Subcutaneous adipose tissue (tissue), 4 donors: Measurements from ENCODE around the gene GDF7. TPM values are rescaled to one million over a fixed set of nuclear protein-coding genes. Genes with fewer than 3 reads are reported as not detected.

Experiments used
- total RNA-seq, 4 donors: library from RNA; depleted of rRNA; stranded (reverse); fragments of >200 nt; gene quantifications; one replicate each; pipeline ENCODE4 v1.1.0, GENCODE V29; 2016
- TF ChIP-seq, protein P1 (sequence below): fragments of 450-650 bp; IDR thresholded peaks from one replicate; pipeline ENCODE4 v1.5.1; 2016; ENCODE audit warnings: low read depth, mild to moderate bottlenecking, control low read depth, antibody characterized with exemption, moderate library complexity

Gene GDF7
- total RNA-seq, 4 donors from 2014 or later, result under 0.01 to 0.19 (median under 0.01) TPM; not detected in 1

DNA sequence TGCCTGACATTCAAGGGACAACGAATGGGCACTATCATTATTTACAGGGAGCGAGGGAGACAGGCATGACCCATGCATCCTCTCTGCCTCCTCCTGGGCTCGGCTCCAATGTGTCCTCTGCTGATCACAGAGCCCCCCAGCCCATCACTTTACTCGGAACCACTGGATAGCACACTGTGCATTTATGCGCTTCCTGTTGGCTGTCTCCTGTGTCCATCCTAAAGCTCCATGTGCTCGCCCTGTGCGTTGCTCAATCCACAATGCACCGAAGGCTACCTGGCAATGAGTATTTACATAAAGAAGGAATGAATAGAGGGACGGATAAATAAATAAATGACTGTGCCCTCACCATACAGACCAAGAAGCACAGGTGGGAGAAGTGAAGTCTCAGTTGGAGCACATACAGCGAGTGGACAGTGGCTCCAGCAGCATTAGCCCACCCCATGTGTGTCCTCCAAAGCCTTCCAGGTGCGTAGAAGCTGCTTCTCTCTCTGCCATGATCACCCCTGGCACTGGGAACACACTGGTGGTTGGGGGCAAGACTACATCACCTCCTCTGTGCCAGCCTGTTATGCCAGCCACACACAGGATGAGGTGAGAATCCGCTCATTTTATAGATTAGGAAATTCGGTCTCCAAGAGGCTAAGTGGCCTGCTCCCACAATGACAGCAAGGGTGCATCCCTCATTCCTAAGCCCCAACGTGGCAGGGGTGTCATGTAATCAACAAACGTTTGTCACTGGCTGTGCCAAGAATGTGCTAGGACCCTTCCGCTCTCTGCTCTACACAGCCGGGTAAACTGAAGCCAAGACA lies 2.3 kb upstream of the GDF7 start:
- TF ChIP-seq, protein P1, sequence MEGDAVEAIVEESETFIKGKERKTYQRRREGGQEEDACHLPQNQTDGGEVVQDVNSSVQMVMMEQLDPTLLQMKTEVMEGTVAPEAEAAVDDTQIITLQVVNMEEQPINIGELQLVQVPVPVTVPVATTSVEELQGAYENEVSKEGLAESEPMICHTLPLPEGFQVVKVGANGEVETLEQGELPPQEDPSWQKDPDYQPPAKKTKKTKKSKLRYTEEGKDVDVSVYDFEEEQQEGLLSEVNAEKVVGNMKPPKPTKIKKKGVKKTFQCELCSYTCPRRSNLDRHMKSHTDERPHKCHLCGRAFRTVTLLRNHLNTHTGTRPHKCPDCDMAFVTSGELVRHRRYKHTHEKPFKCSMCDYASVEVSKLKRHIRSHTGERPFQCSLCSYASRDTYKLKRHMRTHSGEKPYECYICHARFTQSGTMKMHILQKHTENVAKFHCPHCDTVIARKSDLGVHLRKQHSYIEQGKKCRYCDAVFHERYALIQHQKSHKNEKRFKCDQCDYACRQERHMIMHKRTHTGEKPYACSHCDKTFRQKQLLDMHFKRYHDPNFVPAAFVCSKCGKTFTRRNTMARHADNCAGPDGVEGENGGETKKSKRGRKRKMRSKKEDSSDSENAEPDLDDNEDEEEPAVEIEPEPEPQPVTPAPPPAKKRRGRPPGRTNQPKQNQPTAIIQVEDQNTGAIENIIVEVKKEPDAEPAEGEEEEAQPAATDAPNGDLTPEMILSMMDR, result no peak

DNA sequence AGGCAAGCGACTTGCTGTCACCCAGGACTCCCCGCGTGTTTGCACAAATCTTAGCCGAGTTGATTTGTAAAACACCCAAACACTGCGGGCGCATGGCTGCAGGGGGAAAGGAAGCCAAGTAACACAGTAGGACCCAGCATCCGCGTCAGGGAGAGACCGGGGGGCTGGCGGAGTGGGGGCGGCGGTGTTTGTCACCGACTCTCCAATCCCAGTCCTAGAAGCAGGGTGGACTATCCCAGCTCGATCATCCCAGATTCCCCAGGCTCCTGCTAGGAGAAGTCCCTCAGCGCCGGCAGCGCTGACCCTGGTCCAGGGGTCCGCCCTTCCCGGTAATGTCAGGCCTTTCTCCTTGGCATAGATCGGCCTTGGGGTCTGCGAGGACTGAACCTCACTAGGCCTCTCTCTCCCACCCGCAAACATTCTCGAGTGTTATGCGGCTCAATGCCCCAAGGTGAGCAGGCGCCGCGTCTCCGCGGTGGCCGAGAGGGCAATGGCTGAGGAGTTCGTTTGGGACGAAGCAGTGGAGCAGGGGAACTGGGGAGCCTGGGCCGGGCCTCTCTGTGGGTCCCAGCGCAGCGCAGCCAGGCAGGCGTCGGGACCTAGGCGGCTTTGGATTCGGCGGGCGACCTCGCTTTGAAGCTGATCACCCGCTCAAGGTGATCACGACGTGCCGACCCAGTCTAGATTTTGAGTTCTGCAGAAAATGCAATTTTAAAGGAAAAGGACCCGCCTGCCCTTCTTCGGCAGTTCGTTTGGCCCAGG lies 1.5 kb upstream of the GDF7 start:
- TF ChIP-seq, protein P1, result no peak

DNA sequence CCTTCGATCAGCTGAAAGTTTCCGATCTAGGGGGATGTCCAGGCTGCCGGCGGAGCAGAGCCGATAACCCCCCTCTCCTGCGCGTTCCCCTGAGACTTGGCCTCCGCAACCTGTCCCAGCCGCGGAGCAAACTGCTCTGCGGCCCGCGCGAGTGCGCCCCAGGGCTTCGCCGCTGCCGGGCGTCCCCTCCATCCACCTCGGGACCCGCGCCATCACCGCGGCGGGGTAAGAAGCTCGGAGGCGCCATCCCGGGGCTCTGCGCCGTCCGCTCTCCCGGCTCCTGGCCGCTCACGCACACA lies 990 bp upstream of the GDF7 start:
- TF ChIP-seq, protein P1, result no peak

DNA sequence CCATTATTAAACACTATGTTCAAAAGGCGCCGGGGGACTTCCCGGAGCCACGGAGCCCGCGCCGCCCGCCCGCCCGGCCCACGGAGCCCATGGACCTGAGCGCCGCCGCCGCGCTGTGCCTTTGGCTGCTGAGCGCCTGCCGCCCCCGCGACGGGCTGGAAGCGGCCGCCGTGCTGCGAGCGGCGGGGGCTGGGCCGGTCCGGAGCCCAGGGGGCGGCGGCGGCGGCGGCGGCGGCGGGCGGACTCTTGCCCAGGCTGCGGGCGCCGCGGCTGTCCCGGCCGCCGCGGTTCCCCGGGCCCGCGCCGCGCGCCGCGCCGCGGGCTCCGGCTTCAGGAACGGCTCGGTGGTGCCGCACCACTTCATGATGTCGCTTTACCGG lies 197 bp downstream of the GDF7 start:
- TF ChIP-seq, protein P1, result no peak

DNA sequence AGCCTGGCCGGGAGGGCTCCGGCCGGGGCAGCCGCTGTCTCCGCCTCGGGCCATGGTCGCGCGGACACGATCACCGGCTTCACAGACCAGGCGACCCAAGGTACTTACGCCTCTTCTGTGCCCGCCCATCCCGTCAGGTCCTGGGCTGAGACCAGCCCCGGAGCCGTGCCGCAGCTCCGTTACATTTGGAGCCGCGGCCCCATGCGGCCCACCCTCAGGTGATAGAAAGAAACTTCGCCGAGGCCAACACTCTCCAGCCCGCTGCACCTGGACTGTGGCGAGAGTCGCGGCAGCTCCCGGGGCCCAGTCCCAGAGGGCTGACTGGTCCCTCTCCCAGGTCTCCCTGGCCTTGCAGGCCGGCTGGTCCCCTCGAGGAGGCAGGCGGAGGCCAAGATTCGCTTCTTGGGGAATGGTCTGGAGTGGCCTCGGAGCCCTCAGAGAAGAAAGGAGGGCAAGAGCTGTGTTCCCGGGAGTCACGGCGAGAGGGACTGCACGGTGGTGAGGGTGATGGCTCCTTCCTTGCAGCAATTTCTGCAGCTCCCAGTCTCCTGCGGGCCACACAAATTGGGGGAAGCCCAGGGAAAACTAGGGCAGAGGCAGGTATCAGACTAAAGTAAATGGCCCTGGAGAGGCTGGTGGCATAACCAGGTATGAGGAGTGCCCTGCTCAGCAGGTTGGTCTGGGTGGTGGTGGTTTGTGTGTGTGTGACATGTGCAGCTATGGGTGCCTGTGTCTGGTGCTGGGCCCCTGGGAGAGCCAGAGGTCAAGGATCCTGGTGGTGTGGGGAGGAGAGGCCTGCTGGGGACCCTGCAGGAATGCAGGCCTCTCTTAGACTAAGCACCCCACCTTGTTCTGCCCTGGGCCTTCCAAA lies 822 bp downstream of the GDF7 start:
- TF ChIP-seq, protein P1, result no peak

DNA sequence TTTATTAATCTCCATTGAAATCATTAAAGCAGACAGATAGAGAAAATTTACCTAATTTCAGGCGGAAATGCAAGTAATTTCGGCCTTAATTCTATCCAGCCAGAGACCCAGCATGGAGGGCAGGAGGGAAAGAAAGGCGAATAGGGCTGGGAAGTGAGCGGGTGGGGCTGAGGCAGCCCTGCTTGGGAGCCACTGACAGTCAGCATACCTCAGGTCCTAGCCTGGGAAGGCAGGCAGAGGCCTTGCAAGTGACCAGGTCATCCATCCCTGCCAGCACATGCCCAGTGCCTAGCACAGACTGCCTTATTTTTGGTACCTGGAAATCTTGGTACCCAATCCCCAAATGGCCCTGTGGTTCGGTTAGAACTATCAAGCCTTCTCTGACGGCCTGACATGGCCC lies 1.5 kb downstream of the GDF7 start:
- TF ChIP-seq, protein P1, result no peak
